ENCODE results near the gene NUP210. TPM values are rescaled to one million over a fixed set of nuclear protein-coding genes. Genes with fewer than 3 reads are reported as not detected.

Gene NUP210
- total and polyA plus RNA-seq, 4 donors: 9.9 to 38.6 (median 22.9) TPM

GRCh38 chr3:13278783-13279531 is 141.2 kb downstream of the NUP210 start (continued):
- TF ChIP-seq ZBTB33 (IDR thresholded peaks at IDR 0.05): no peak
- no peak for TF ChIP-seq NR2F2 (IDR thresholded peaks at IDR 0.05)

- Histone ChIP-seq H3K27me3 (ENCODE audit: control insufficient read depth in 4 of 4, insufficient read depth in 4 of 4, low read length in 3 of 4) (no peaks in the 10 kb centered on the region), H3K9ac (ENCODE audit: low read depth in 1 of 2, low read length in 2 of 2) (peak overlapping the region in 1 of 2 donors; percentile 19), H3K27ac (ENCODE audit: low read depth in 1 of 2, low read length in 2 of 2) (peak overlapping the region; percentile 85 to 88), H3K36me3 (ENCODE audit: control insufficient read depth in 4 of 4, insufficient read depth in 3 of 4, low read depth in 1 of 4, low read length in 3 of 4) (no peaks in the 10 kb centered on the region), H3K9me3 (ENCODE audit: control insufficient read depth in 4 of 4, low read length in 3 of 4) (no peaks in the 10 kb centered on the region), H3K4me1 (ENCODE audit: control insufficient read depth in 4 of 4, insufficient read depth in 4 of 4, low read length in 3 of 4) (peaks cover 8 to 51% (median 29%) of the 10 kb centered on the region in 4 donors), H3K4me3 (ENCODE audit: low read depth in 1 of 3, low read length in 3 of 3) (no peak overlapping the region)
- TF ChIP-seq HNF4G (IDR thresholded peaks at IDR 0.05) (no peak), JUND (IDR thresholded peaks at IDR 0.05) (peak in 1 of 2 donors; percentile 62), SP1 (IDR thresholded peaks at IDR 0.05) (peak; percentile 4), MAX (IDR thresholded peaks at IDR 0.05) (no peak)
- WGBS: 45% methylated on average over 17 of the region's 17 CpGs
- DNase-seq (ENCODE audit: low spot score): no peak
Measured at GRCh38 chr3:13277860-13278531, 142.1 kb downstream of the NUP210 start.

GRCh38 chr3:13277196-13277813 is 142.8 kb downstream of the NUP210 start:
- Histone ChIP-seq H3K27me3 (ENCODE audit: control insufficient read depth in 4 of 4, insufficient read depth in 4 of 4, low read length in 3 of 4) (no peaks in the 10 kb centered on the region), H3K36me3 (ENCODE audit: control insufficient read depth in 4 of 4, insufficient read depth in 3 of 4, low read depth in 1 of 4, low read length in 3 of 4) (no peaks in the 10 kb centered on the region), H3K9me3 (ENCODE audit: control insufficient read depth in 4 of 4, low read length in 3 of 4) (no peaks in the 10 kb centered on the region), H3K9ac (ENCODE audit: low read depth in 1 of 2, low read length in 2 of 2) (peak overlapping the region; percentile 19 to 65), H3K27ac (ENCODE audit: low read depth in 1 of 2, low read length in 2 of 2) (peak overlapping the region; percentile 85 to 88), H3K4me1 (ENCODE audit: control insufficient read depth in 4 of 4, insufficient read depth in 4 of 4, low read length in 3 of 4) (peaks cover 8 to 49% (median 28%) of the 10 kb centered on the region in 4 donors), H3K4me3 (ENCODE audit: low read depth in 1 of 3, low read length in 3 of 3) (peak overlapping the region in 1 of 3 donors; percentile 7)
- TF ChIP-seq RXRA (IDR thresholded peaks at IDR 0.05): peak in 1 of 2 donors; percentile 8
- TF ChIP-seq RAD21 (IDR thresholded peaks at IDR 0.05): peak in 1 of 2 donors; percentile 13
- TF ChIP-seq ATF3 (IDR thresholded peaks at IDR 0.05): no peak
- TF ChIP-seq HNF4A (conservative IDR thresholded peaks at IDR 0.05): no peak
- TF ChIP-seq GABPA (IDR thresholded peaks at IDR 0.05 in 1 of 2, conservative IDR thresholded peaks at IDR 0.05 in 1 of 2): peak in 1 of 2 donors; percentile 2
- DNase-seq (ENCODE audit: low spot score): no peak
- 22% methylated on average over 16 of the region's 16 CpGs for WGBS

All from liver (tissue), 9 donors.